T-helper 1 cell (primary cell): ENCODE results near the gene C8G.

Experiments
- DNase-seq, 5 donors: peaks; one replicate each; pipeline ENCODE4 v3.0.0-alpha.2; 2012 to 2020

The C8G gene

DNA sequence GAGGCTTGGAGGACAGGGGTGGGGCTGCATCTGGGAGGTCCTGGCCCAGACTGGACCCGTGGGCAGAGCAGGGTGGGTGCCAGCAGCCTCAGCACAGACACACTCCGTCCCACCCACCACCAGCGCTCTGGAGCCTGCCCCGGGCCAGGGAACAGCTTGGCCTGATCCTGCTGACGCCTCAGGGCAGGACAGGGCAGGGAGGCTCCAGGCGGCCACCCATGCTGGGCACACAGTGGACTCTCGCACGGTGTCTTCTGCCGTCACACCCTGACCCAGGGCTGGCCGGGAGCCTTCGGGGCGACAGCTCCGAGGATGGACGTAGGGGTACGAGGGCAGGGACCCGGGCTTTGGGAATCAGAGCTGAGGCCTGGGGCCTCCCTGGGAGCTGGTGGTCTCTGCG, 24.1 kb downstream of the C8G start:
- no peak for DNase-seq

GRCh38 chr9:136969774-136970173, 24.7 kb downstream of the C8G start:
- no peak for DNase-seq

DNA sequence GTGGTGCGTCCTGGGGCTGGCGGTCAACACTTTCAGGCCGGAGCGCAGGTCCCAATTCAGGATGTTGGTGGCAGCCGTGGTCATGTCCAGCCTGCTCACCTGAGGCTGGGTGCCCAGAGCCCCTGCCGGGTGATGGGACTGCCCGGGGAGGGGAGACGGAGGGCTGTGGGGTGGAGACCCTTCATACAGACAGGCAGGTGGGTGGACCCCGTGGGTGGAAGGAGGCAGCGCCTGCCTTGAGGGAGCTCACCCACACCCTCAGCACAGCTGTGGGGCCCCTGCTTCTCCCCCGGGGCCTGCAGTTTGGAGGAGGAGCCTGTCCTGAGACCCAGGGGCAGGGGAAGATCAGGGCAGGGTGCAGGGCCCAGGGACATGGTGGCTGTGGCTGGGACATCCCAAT, 25.3 kb downstream of the C8G start:
- no peak for DNase-seq

- DNase-seq, result no peak
Observed at GRCh38 chr9:136971746-136972145, 26.7 kb downstream of the C8G start.

- DNase-seq, result no peak
Observed at GRCh38 chr9:136972335-136972734, 27.3 kb downstream of the C8G start.

- no peak for DNase-seq
Observed at GRCh38 chr9:136972743-136973142, 27.7 kb downstream of the C8G start.

DNA sequence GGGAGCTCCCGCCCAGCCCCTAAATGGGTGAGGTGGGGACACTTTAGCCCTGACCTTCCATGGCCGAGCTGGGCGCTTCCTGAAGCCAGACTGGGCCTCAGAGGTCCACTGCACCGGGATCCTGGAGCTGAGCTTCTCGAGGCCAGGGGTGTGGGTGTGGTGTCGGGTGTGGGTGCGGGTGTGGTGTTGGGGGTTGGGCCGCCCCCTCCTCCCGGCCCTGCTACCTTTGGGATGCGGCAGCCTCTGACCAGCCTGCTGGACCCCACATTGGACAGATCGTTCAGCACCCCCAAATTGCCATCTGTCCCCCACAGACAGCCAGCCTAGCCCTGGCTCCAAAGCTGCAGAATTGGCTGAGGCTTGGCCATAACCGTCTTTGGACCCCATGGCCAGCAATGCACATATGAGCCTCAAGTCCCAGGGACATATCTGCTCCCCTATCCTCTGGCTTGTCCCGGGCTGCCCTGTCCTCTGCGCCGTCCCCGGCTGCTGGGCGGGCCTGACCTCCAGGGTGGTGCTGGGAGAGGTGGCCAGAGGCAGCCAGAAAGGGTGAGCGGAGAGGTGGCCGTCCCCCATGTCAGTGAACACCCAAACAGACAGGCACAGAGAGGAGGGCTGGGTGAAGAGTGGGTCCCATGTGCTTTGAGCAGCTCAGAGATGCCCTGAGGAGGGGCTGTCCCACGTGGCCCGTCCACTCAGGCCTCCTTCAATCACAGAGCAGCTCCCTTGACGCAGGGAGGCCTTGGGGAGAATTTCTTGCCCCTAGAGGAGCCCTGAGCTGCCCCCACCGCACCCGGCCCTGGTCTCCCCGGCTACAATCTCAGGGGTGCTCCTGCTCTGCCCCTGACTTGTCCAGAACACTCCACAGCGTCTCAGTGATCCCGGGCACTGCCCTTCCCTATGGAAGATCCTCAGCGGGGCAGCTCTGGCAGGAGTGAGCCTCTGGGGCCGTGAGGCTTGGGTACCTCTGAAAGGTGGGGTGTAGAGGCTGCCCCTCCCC, 28.9 kb downstream of the C8G start:
- no peak for DNase-seq

DNA sequence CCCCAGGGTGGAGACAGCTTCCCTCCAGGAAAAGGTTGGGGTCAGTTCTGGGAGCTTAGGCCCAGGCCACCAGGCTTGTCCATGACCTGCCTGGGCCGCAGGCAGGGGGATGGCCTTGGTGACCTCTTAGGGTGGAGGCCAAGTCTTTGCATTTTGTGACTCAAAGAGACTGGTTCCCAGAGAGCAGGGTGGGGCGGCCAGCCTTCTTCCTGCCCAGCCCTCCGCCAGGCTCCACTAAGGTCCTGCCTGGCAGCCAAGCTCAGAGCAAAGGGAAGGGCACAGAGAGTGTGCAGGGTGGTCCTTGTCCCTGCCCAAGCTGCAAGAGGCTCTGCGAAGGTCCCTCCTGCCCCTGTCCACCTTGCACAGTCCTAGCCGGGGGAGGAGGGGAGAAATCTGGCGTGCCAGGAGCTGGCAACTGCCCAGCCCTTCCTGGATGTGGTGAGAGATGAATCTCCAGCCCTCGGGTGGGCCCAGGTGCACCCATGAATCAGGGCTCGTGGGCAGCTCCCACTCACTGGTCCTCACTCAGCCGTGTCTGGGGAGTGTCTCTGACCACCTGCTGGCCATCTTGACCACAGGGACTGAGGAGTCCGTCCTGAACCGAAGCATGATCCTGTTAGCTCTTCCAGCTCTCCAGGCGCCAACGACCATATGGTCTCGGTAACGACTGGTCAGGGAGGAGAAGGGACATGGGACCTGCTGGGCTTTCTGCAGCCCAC, 29.9 kb downstream of the C8G start:
- peak in 1 of 5 donors; percentile 32 for DNase-seq

DNA sequence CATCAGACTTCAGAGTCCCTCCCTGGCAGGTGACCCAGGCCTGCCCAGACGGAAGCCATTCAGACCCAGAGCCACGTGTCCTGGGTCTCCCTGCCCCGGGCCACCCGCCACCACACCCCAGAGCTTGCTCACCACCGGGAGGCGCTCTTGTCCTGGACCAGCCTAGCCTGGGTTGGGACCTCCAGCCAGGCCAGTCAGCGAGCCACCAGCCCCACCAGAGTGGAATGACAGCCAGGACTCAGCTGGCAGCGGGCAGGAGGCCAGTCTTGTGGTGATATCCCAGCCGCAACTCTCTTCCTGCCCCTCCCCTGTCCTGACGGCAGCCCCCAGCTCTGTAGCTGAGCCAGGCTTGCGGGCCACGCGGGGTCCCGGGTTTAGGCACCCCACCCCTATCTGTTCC, 30.6 kb downstream of the C8G start:
- peak in 1 of 5 donors; percentile 30 for DNase-seq

DNA sequence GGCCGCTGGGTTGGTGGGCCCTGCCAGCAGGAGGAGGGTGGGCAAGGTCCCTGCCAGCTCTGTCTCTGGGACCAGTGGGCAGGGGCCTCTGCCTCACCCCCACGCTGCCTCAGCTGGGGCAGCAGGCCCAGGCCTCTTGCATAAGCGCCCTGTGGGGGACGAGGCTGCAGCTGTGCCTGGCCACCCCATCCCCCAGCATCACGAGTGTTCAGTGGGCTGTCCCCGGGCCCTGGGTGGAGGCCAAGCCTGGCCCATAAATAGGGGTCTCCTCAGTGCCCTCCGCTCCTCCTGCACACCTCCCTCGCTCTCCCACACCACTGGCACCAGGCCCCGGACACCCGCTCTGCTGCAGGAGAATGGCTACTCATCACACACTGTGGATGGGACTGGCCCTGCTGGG, 32.2 kb downstream of the C8G start, which contains the start of gene PTGDS:
TSS of gene PTGDS (plus strand) at position 282 of the 400 bp plus-strand sequence. CDS start at position 357, 75 bp downstream.
- DNase-seq, result no peak

DNA sequence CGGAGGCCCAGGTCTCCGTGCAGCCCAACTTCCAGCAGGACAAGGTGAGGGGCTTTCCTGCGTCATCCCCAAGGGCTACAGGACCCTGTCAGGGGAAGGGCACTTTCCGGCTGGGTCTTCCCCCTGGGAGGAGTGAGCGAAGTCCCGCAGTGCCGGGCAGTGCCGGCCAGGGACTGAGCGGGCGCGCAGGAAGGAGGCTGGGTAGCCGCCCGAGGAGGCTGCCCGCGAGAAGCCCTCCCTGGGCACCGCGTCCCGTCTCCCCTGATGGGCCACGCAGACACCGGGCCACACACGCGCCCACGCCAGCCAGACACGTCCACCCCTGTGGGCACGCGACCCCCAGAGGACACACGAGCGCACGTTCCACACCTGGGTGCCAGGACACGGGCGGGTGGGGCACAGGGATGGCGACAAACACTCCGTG, 32.6 kb downstream of the C8G start:
- DNase-seq, result no peak

DNA sequence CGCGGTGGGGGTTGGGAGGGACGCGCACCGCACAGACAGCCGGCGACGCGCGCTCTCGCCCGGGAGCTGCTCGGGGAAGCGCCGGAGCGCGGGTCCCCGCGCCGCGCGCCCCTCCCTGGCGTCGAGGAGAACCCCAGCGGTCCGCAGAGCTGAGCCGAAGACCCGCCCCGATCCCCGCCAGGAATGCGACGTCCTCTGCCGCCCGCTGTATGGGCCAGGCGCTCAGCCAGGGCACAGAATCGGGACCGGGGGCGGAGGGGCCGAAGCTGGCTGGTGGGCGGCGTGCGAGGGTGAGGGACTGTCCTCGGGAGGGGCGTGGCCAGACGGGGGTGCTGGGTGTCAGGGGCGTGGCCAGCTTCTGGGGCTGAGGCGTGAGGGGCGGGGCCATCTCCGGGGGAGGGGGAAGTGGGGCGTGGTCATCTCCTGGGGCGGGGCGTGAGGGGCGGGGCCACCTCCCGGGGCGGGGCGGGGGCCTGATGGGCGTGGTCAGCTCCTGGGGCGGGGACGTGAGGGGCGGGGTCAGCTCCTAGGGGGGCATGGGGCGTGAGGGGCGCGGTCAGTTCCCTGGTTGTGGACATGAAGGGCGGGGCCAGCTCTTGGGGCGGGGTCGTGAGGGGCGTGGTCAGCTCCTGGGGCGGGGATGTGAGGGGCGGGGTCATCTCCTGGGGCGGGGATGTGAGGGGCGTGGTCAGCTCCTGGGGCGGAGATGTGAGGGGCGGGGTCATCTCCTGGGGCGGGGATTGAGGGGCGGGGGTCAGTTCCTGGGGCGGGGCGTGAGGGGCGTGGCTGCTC, 33.2 kb downstream of the C8G start:
- DNase-seq, result peak; percentile 53 to 79 (median 76)

GRCh38 chr9:136978865-136979544, 34.0 kb downstream of the C8G start:
- no peak for DNase-seq

- DNase-seq, result no peak
Observed at GRCh38 chr9:136979769-136980587, 34.9 kb downstream of the C8G start.

DNA sequence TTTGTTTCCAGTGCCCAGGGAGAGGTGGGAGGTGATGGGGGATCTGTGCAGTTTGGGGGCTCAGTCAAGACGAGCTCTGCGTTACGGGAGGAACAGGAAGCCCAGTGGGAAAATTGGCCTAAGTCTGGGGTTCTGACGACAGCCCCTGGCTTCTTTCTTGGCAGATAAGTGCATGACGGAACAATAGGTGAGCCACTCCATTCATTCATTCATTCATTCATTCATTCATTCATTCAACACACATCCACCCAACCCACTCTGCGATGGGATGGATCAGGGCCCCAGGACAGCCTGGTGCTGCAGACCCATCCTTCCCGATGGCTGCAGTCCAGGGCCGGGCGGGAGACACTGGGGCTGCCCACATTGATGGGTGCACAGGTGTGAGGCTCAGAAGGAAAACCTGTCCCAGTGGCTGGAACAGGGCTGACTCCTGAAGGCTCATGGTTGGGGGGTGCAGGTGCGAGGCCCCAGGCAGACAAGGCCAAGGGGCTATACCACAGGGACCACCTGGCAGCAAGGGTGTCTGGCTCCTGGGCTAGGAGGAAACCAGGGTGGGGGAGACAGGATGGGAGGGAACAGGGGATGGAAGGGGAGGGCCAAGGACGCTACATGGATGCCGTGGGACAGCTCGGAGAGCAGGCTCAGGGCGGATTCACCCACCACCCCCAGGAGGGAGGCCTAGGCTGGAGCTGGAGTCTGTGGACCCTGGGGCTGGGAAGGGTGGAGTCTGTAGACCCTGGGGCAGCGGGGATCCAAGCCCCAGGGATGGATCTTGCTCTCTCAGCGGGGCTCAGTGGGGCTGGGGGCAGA, 35.8 kb downstream of the C8G start:
- DNase-seq, result no peak

DNA sequence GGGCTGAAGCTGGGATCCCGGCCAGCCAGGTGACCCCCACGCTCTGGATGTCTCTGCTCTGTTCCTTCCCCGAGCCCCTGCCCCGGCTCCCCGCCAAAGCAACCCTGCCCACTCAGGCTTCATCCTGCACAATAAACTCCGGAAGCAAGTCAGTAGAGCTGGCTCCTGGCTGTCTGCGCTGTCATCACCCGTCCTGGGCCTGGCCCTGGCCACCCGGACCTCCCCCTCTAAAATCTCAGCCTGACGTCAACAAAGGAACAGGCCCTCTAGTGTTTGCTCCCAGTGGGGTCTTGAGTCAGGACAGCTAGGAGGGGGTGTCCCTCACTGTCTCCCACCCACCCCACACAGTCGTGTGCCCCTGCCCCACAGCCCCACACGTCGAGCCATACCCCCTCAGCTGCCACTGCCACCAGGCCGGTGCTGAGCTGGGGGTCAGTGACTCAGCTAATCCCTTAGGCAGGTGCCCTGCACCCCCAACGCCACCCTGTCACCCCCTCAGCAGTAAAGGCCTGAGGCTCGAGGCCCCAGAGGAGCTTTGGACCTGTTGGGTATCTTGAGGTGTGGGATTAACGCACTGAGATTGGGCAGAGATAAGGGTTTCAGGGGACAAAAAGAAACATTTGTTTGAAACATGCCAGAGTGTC, 36.7 kb downstream of the C8G start:
- no peak for DNase-seq

- DNase-seq, result no peak
Observed at GRCh38 chr9:136982232-136983051, 37.4 kb downstream of the C8G start, which contains the start of gene LCNL1. Gene LCNL1 (plus strand): TSS chr9:136982993. CDS start chr9:136983587, 594 bp downstream.

DNA sequence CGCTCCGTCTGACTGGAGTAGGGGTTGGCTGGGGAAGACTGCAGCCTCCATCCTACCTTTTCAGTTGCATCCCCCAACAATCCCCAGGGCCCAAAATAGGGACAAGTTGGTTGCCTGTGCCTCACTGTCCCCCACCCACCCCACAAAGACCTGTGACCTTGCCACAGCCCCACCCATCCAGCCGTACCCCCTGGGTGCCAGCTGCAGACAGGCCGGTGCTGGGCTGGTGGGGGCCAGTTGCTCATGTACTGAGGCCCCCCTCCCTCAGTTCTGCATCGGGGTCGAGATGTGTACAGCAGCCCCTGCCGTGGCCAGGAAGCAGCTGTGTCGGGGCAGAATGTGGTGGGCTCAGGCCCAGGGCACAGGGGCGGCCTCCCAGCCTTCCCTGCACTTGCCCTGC, 38.1 kb downstream of the C8G start:
- DNase-seq, result no peak
